Measurements from ENCODE around the gene OR56A1.

GRCh38 chr11:6027501-6027900 is 3.1 kb downstream of the OR56A1 start:
- no peak for TF ChIP-seq CTCF (conservative IDR thresholded peaks at IDR 0.05; ENCODE audit: low read length)
- no peak for TF ChIP-seq EZH2phosphoT487 (IDR thresholded peaks at IDR 0.05; ENCODE audit: borderline replicate concordance)
